HG03432 (cell line): ENCODE measurements around the gene TCF19.
"Not testable (repeated sequence)": the region's sequence is repeated elsewhere in the genome, so short reads cannot be mapped to it uniquely, and the experiment has no call there.

Source experiments
- ATAC-seq: cut with Tn5 transposase; IDR thresholded peaks from one replicate; pipeline ENCODE4 v1.9.1; 2021; ENCODE audit warnings: mild to moderate bottlenecking, moderate library complexity; ENCODE audit not compliant: unreplicated experiment

TCF19 gene

DNA sequence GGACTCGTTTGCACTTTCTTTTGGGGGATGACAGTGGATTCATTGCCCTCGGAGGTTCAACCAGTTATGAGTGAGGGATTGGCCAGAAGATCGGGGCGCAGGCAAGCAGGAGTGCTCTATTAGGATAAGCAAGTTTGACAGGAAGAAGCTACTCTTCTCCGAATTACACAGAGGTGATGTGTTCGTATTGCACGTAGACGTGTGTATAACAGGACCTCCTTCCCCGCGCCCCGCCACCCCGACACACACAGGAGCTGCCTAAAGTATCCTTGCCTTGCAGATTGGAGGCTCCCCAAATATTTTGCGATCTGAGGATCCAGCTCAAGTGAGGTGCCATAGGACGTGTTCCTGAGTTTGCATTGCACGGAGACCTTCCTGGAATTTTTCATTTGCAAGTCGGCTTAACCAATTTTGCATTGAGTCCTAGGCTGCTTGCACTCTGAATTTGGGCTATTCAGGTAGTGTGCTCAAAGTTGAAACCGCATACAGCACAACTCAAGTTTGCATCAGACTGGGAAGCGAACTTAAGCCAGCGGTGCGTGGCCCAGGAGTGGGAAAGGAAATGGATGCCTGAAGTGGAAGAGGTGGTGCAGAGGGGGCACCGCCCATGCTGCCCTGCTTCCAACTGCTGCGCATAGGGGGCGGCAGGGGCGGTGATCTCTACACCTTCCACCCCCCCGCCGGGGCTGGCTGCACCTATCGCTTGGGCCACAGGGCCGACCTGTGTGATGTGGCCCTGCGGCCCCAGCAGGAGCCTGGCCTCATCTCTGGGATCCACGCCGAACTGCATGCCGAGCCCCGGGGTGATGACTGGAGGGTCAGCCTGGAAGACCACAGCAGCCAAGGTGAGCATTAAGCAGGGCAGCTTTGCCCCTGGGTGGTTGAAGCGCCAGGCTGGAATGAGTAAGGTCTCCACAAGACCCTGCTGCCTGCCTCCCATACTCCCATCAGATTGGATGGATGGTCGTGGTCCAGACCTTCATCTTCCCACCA is 770 bp downstream of the TCF19 start:
- ATAC-seq, result no peak

DNA sequence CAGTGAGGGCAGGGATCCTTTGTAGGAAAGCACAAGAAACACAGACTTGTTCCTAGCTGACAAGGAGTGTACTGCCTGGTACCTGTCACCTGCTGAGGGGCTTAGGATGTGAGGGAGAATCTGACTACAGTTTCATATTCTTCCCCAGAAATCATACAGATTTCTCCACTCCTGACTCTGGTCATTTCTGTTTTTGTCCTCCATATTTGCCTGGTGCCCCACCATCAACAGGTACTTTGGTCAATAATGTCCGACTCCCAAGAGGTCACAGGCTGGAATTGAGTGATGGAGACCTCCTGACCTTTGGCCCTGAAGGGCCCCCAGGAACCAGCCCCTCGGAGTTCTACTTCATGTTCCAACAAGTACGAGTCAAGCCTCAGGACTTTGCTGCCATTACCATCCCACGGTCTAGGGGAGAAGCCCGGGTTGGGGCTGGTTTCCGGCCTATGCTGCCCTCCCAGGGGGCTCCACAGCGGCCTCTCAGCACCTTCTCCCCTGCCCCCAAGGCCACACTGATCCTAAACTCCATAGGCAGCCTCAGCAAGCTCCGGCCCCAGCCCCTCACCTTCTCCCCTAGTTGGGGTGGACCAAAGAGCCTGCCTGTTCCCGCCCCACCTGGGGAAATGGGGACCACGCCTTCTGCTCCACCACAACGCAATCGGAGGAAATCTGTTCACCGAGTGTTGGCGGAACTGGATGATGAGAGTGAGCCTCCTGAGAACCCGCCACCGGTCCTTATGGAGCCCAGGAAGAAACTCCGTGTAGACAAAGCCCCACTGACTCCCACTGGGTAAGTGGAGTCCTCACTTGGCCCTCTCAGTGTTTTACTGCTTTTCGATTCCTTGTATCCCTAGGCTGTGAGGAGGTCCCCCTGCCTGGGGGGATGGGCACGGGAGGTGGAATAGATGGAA is 3.1 kb downstream of the TCF19 start:
- no peak for ATAC-seq

DNA sequence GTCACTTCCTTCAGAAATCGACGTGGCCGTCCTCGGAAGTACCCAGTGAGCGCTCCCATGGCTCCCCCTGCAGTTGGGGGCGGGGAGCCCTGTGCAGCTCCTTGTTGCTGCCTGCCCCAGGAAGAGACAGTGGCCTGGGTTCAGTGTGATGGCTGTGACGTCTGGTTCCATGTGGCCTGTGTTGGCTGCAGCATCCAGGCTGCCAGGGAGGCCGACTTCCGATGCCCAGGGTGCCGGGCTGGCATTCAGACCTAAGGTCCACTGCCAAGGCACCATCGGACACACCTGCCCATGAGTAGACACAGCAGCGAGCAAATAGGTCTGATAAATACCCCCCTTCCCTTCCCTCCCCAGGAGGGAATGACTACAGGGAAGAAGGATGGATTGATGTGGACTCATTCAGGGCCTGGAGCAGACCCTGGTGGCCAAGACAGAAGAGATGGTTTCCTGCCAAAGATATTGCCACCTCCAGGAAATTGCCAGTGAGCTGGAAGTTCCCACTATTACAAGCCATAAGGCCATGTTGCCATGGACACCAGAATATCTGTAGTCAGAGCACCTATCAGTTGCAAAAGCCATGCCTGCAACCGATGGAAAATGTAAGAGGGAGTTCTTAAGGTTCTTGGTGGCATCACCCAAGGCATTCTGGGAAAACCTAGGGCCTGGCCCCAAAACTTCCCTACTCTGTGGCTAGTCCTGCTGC is 4.2 kb downstream of the TCF19 start:
- no peak for ATAC-seq

DNA sequence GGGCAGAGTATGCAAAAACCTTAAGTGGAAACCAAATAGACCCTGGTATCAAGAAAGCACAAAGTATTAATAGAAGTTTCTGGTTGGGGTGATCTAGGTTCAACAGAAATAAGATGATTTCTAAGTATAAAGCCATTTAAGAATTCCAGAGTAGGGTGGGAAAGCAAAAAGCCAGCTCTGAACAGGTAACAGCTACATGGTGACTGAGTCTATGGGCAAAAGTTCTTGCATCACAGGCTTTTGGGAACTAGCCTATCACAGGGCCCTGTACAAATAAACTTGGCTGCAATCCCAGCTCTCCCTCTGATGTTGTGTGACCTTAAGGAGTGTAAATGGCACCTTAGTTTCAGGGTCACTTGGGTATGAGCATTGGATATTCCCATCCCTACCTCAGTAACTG is 5.5 kb downstream of the TCF19 start:
- no peak for ATAC-seq

DNA sequence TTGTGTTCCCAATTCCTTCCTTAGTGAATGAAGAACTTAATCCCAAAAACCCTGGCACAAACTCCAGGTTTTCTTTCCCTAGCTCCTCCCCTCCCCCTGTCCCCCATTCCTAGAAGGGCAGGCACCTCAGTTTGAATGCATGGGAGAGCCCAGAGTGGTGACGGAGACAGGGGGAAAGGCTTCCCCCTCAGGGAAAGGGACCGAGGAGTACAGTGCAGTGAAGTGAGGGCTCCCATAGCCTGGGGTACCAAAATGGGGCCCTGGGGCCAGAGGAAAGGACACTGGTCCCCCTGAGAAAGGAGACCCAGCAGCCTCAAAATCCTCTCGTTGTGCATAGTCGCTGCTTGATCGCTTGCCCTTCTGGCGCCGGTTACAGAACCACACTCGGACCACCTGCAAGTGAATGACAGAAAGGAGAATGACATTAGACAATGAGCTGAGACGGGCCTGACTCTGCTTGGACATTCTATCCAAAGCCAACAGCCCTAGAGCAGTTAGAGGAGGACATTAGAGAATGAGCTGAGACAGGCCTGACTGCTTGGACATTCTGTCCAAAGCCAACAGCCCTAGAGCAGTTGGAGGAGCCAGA is 6.2 kb downstream of the TCF19 start:
- ATAC-seq, result not testable (repeated sequence)

DNA sequence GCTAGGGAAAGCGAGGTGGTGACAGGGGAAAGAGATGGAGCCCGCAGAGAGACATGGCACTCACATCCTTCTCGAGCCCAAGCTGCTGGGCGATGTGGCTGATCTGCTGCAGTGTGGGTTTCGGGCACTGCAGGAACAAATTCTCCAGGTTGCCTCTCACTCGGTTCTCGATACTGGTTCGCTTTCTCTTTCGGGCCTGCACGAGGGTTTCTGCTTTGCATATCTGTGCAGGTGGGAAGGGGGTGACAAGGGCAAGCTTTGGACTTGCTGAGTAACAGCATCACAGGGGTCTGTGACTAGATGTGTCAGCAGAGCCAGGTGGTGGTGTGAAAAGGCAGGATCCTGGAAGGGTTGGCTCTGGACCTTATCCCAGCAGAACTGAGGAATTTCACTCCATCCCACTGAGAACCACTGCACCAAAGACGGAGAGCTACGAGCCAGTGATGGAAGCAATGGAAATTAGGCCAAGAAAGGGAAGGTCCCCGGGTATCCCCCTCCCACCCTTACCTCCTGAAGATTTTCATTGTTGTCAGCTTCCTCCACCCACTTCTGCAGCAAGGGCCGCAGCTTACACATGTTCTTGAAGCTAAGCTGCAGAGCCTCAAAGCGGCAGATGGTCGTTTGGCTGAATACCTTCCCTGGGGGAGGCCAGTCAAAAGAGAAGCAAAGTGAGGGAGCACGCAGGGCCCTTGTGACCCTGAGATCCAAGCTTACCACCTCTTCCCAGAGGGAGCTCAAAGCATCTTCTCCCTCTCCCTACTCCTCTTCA is 6.9 kb downstream of the TCF19 start:
- ATAC-seq, result peak; percentile 70

DNA sequence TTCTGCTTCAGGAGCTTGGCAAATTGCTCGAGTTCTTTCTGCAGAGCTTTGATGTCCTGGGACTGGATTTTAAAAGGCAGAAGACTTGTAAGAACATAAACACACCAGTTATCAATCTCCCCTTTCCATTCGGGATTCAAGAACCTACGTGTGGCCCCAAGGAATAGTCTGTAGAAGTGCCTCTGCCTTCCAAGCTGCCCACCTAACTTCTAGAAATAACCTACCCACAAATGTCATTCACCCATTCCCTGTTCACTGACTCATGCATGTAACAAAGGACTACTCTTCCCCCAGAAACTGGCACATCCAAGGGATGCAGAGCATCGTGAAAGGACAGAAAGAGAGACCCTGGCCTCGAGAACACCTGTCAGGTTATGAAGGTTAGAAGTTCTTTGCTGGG is 7.6 kb downstream of the TCF19 start:
- no peak for ATAC-seq

DNA sequence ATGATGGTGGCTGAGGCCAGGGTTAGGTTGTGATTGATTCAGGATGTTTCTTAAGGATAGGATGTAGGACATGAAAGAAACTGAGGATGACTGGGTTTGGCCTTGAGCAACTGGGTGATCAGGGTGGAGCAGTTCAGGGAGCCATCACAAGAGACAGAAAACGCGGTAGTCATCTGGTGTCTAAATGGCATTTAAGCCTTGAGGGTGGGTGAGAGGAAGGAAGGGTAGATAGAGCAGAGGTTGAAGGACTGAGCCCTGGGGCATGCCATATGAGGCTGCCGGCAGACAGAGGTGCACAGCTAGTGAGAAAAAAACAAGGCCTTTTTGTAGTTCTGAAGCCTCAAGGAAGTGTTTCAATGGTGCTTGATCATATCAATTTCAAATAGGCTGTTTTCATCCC is 10.2 kb downstream of the TCF19 start:
- no peak for ATAC-seq

DNA sequence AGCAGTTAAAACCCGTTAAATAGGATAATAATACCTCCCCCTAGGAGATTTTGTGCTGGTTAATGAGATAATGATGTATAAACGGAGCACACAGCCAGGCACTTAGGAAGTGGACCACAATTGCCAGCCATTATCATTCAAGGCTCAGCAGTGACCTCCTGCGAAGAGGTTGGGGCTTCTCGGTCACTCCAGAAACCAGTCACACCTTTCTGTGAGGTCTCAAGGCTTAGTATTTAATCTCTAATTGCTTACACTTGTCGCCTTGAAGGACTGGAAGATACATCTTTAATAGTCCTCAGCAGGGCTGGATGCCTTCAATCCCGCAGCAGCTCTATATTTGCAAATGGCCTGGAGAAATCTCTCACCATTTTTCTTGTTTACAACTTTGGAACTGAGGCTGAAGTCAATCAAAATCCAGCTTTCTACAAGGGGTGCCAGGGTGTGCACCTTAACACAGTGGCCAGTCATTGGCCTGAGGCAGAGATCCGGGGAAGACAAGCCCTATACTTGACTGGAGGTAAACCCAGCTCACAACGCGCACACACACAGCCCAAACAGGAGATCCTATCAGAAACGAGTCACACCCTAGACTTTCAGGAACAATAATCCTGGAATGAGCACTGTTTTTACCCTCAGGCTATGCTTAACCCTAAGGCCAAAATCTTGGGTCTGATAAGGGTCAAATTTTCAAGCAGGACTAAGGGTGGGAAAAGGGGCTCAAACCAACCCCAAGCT is 10.9 kb downstream of the TCF19 start:
- no peak for ATAC-seq

DNA sequence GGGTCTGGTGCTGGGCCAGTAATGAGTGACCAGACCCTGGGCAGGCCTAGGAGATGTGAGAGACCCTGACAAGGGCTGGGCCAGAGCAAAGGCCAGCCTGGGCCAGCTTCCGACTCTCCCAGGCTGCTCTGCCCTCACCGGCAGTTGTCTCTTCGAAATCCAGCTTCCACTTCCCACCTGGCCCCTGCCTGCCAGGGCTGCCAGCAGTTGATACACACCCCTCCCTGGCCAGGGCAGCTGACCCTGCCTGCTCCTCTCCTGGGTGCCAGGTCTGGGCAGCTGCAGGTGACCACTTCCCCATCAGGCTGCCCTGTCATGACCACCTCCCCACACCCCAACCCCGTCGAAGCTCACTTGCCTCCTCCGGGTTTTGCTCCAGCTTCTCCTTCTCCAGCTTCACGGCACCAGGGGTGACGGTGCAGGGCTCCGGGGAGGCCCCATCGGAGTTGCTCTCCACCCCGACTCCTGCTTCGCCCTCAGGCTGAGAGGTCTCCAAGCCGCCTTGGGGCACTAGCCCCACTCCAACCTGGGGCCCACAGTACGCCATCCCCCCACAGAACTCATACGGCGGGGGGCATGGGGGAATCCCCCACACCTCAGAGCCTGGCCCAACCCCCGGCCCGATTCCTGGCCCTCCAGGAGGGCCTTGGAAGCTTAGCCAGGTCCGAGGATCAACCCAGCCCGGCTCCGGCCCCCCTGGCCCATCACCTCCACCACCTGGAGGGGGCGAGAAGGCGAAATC is 11.6 kb downstream of the TCF19 start:
- not testable (repeated sequence) for ATAC-seq

DNA sequence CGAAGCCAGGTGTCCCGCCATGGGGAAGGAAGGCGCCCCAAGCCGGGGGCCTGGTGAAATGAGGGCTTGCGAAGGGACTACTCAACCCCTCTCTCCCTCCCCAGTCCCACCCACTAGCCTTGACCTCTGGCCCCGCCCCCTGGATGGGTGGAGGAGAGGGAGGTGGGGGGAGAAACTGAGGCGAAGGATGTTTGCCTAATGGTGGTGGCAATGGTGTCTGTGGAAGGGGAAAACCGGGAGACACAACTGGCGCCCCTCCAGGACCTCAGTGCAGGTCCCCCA is 12.2 kb downstream of the TCF19 start, which contains the start of gene POU5F1:
POU5F1 (minus strand) TSS at position 83 of the 282 bp plus-strand sequence; CDS start at position 21, 62 bp downstream.
- ATAC-seq, result no peak

DNA sequence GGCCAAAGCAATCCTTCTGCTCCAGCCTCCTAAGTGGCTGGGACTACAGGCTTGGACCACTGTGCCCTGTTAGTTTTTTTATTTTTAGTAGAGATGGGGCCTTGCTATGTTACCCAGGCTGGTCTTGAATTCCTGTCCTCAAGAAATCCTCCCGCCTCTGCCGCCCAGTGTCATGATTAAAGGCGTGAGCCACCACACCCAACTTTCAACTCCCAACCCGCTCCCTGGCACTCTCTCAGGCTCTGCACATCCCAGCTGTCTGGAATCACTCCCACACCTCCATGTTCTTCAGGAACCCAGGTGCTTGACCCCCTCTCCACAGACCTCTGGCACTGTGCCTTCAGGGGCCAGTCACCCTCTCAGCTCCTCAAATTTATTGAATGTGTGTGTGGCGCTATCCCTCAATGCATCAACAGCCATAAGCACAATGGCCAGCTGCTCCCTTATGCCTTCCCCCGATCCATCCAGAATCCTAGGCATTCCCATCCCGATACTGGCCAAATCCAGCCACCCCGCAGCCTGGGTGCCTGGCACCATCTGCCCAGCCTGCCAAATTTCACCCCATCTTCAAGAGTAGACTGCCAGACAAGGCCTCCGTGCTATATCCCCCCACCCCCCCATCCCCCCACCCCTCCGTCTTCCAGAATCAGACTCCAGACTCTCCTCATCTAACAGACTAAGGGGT is 12.7 kb downstream of the TCF19 start:
- no peak for ATAC-seq

DNA sequence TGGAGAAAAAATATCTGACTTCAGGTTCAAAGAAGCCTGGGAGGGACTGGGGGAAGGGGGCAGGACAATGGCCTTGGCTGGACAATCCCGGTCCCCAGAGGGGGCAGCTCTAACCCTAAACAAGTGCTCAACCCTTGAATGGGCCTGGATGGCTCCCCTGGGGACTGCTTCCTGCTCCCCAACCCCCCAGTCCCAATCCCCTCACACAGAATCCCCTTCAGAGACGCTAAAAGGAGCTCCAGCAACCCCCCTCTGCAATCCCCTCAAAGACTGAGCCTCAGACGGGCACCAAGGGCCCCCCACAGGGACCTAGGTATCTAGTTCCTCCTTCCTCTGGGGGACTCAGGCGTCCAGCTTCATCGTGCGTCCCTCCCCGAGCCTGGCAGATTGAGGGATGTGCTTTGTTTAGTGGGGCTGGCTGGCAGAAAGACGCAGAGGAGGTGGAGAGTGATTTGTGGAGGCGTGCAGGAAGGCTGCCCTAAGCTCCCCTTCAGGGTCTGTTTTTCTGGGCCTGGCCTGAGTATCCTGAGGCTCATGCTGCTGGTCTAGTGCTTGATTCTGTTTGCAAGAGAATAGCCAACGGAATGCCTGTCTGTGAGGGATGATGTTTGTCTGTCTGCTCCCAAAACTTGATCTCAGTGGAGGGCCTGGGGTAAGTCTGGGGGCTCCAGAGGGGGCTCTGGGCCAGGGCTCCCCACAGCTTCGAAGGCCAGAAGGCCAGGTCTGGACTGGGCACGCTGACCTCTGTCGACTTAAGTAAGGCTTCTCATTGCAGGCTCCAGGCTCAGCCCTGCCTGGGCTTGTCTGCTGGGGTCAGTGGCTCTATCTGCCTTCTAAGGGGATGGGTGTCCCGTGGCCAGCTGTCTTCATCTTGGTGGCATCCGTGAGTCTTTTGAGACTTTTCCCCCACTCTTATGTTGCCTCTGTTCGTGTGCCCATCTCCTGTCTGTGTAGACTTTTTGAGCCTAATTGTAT is 13.8 kb downstream of the TCF19 start:
- no peak for ATAC-seq

DNA sequence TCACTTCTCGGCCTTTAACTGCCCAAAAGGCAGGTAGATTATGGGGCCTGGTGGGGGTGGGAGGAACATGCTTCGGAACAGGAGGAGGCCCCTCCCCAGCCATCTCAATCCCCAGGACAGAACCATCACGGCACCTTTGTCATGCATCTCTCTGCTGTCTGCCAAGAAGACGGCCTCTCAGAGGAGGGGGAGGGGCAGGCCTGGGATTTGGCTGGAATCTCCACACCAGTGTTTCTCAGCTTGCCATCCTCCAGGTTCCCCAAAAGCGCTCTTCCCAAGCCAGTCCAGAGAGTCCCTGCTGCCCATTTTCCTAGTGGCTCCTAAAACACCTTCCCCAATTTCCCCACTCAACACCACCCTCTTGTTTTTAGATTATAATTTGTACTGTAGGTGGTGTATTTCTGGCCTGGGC is 14.6 kb downstream of the TCF19 start:
- ATAC-seq, result no peak

DNA sequence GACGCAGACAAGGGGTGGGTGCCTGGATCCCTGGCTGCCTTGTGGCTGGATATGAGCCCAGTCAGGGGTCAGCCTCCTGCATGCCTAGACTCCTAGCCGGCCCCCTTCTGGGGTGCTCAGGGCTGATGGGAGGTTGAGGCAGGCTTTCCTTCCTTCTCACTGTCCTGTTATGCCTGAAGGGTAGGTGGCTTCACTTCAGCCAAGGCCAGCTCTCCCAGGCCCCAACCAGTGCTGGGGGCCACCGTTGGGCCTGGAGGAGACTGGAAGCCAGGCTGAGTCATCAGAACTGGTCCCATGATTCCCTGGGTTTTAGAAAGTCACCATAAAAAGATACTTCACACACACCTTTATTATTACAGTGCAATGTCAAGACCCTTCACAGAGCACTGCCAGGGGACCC is 15.0 kb downstream of the TCF19 start:
- no peak for ATAC-seq

DNA sequence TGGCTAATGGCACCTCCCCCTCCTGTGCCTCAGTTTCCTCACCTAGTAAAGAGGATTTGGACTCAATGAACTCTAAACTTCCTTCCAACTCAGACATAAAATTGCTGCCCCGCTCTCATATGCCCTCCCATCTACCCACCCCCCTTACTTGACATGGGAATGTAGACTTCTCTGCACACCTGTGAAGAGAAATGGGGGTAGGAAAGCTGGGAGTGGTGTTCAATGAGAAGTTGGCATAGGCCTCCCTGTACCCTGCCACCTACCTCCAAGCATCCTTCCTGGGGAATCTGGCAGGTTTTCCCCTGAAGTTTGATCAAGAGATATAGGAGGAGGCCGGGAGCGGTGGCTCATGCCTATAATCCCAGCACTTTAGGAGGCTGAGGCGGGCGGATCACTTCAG is 16.0 kb downstream of the TCF19 start:
- ATAC-seq, result no peak

DNA sequence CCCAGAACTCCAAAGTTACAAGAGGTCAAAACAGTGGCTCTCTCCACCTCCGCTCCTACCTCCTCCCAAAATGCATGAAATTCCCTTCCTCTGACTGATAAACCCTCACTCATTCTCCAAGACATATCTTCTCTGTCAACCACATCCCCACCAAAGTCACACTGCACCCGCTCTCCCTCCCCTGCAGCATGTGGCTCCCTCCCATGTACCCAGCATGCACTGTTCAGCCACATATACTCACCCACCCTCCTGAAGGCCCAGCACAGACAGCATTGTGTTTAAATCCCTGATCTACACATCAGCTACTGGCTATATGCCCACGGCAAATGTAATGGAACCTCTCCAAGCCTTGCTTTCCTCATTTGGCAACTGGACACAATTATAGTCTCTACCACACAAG is 17.6 kb downstream of the TCF19 start:
- no peak for ATAC-seq
